ENCODE results near the gene ECPAS. TPM values are rescaled to one million over a fixed set of nuclear protein-coding genes. Genes with fewer than 3 reads are reported as not detected.

ECPAS gene
- total RNA-seq, 1 experiment from 2014 or later, result 71.1 TPM

GRCh38 chr9:111484572-111484894, 350 bp upstream of the ECPAS start:
- H3K9ac ChIP-seq (ENCODE audit: low read length), result peak overlapping the region; percentile 65
- CTCF ChIA-PET, result no interaction called here
- H3K27me3 ChIP-seq (ENCODE audit: insufficient read depth, low read length), result no peaks in the 10 kb centered on the region
- no peaks in the 10 kb centered on the region for H3K9me3 ChIP-seq (ENCODE audit: control insufficient read depth in 1 of 2, insufficient read depth in 1 of 2, low read depth in 1 of 2, low read length in 2 of 2)
- RAD21 ChIA-PET (ENCODE audit: low non-redundant PET in 1 of 2, low total read pairs in 2 of 2, uncharacterized antibody in 2 of 2, unreplicated experiment in 2 of 2), result no interaction called here
- ATAC-seq, result no peak
- peaks cover 6 to 16% of the 10 kb centered on the region in 2 experiments; a peak in 3 of 4 replicates for H3K4me1 ChIP-seq (ENCODE audit: control insufficient read depth in 1 of 2, insufficient read depth in 2 of 2, low read length in 2 of 2)
- peak overlapping the region; percentile 99 for H3K27ac ChIP-seq (ENCODE audit: low read depth, low read length)
- H3K4me3 ChIP-seq (replicated peaks in 1 of 2; ENCODE audit: low read depth in 1 of 2, low read length in 2 of 2), result peak overlapping the region; percentile 54 to 62
- H3K36me3 ChIP-seq (ENCODE audit: control insufficient read depth in 1 of 2, insufficient read depth in 2 of 2, low read length in 2 of 2), result no peaks in the 10 kb centered on the region; a peak in 1 of 4 replicates
- no peak for TF ChIP-seq ZFX (IDR thresholded peaks at IDR 0.05)
- no peak for TF ChIP-seq YY1 (IDR thresholded peaks at IDR 0.05; ENCODE audit: extremely low read depth, insufficient replicate concordance, low read depth, low read length)
- peak; percentile 51; the same call in 1 of the 2 replicates for TF ChIP-seq SIN3A (IDR thresholded peaks at IDR 0.05; ENCODE audit: low read depth)
- DNase-seq (ENCODE audit: low read depth, low spot score), result no peak
- POLR2A ChIA-PET, result interaction anchor here (0.5 kb wide), 1 partner anchor 50 kb away, joined by 3 read pairs; no protein-coding TSS in a partner anchor
- no peaks in the 10 kb centered on the region for H4K20me1 ChIP-seq (ENCODE audit: insufficient read depth)
- H2AFZ ChIP-seq (ENCODE audit: low read depth, low read length, poor library complexity, severe bottlenecking), result peak overlapping the region; percentile 5
- H3K4me2 ChIP-seq (ENCODE audit: low read length), result peak overlapping the region; percentile 74
- BruUV-seq (replicated peaks), result TSS peak; percentile 83
- no peaks in the 10 kb centered on the region for H3K9me2 ChIP-seq (ENCODE audit: insufficient read depth)
- intact Hi-C loops (cut with micrococcal nuclease), result no loop called here
- peaks cover 36% of the 10 kb centered on the region for H3K79me2 ChIP-seq (ENCODE audit: insufficient read depth, low read length)

- Histone ChIP-seq H3K27ac (ENCODE audit: low read depth, low read length) (peak overlapping the region; percentile 99), H4K20me1 (ENCODE audit: insufficient read depth) (peaks cover 6% of the 10 kb centered on the region; the same call in 1 of the 2 replicates), H3K4me2 (ENCODE audit: low read length) (peak overlapping the region; percentile 74), H3K9ac (ENCODE audit: low read length) (peak overlapping the region; percentile 65), H3K9me3 (ENCODE audit: control insufficient read depth in 1 of 2, insufficient read depth in 1 of 2, low read depth in 1 of 2, low read length in 2 of 2) (no peaks in the 10 kb centered on the region), H3K4me3 (replicated peaks in 1 of 2; ENCODE audit: low read depth in 1 of 2, low read length in 2 of 2) (peak overlapping the region; percentile 54 to 62; a peak in 3 of 4 replicates), H3K27me3 (ENCODE audit: insufficient read depth, low read length) (no peaks in the 10 kb centered on the region), H3K79me2 (ENCODE audit: insufficient read depth, low read length) (peaks cover 46% of the 10 kb centered on the region), H3K4me1 (ENCODE audit: control insufficient read depth in 1 of 2, insufficient read depth in 2 of 2, low read length in 2 of 2) (peaks cover 6 to 16% of the 10 kb centered on the region in 2 experiments; a peak in 3 of 4 replicates), H3K9me2 (ENCODE audit: insufficient read depth) (no peaks in the 10 kb centered on the region), H3K36me3 (ENCODE audit: control insufficient read depth in 1 of 2, insufficient read depth in 2 of 2, low read length in 2 of 2) (no peaks in the 10 kb centered on the region; a peak in 1 of 4 replicates), H2AFZ (ENCODE audit: low read depth, low read length, poor library complexity, severe bottlenecking) (no peak overlapping the region)
- BruUV-seq (replicated peaks), result no TSS peak
- TF ChIP-seq YY1 (IDR thresholded peaks at IDR 0.05; ENCODE audit: extremely low read depth, insufficient replicate concordance, low read depth, low read length) (peak; percentile 82), ZBTB33 (IDR thresholded peaks at IDR 0.05; ENCODE audit: extremely low read depth, insufficient replicate concordance, low read length) (no peak), POLR2AphosphoS5 (IDR thresholded peaks at IDR 0.05; ENCODE audit: low read depth, low read length) (no peak), POLR2A (IDR thresholded peaks at IDR 0.05; ENCODE audit: borderline replicate concordance, extremely low read depth, insufficient read depth, insufficient read length) (peak; percentile 13), ZFX (IDR thresholded peaks at IDR 0.05) (peak; percentile 34; the same call in 1 of the 2 replicates)
- DNase-seq (ENCODE audit: low read depth, low spot score), result no peak
- peak; percentile 62 for ATAC-seq
- ChIA-PET CTCF (no interaction called here), RAD21 (ENCODE audit: low non-redundant PET in 1 of 2, low total read pairs in 2 of 2, uncharacterized antibody in 2 of 2, unreplicated experiment in 2 of 2) (no interaction called here), POLR2A (interaction anchor here (1.2 kb wide), 1 partner anchor 13 kb away, joined by 6 read pairs; no protein-coding TSS in a partner anchor)
- intact Hi-C loops (cut with micrococcal nuclease), result no loop called here
These were observed 735 bp downstream of the ECPAS start for GRCh38 chr9:111483439-111483857.

Measured in HCT116 (cell line).